Middle frontal gyrus (tissue), 1 donor: ENCODE results near the gene TIMM22.
"Not testable (repeated sequence)": the region's sequence is repeated elsewhere in the genome, so short reads cannot be mapped to it uniquely, and the experiment has no call there.

Experiments used
- DNase-seq: peaks from one replicate; pipeline ENCODE4 v3.0.0-alpha.2; 2015; ENCODE audit warnings: low spot score; ENCODE audit errors: extremely low spot score

Gene TIMM22

GRCh38 chr17:971861-972260, 25.1 kb upstream of the TIMM22 start:
- DNase-seq = not testable (repeated sequence)

GRCh38 chr17:973053-973452, 23.9 kb upstream of the TIMM22 start:
- no peak for DNase-seq

DNA sequence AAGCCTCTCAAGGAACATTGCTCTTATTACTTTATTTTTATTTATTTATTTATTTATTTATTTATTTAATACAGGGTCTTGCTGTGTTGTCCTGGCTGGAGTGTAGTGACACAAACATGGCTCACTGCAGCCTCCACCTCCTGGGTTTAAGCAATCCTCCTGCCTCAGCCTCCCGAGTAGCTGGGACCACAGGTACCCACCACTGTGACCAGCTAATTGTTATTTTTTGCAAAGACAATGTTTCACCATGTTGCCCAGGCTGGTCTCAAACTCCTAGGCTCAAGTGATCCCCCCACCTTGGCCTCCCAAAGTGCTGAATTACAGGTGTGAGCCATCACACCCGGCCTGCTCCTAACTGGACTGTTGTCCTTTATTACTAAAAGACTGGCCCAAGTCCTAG, 22.2 kb upstream of the TIMM22 start:
- not testable (repeated sequence) for DNase-seq

DNA sequence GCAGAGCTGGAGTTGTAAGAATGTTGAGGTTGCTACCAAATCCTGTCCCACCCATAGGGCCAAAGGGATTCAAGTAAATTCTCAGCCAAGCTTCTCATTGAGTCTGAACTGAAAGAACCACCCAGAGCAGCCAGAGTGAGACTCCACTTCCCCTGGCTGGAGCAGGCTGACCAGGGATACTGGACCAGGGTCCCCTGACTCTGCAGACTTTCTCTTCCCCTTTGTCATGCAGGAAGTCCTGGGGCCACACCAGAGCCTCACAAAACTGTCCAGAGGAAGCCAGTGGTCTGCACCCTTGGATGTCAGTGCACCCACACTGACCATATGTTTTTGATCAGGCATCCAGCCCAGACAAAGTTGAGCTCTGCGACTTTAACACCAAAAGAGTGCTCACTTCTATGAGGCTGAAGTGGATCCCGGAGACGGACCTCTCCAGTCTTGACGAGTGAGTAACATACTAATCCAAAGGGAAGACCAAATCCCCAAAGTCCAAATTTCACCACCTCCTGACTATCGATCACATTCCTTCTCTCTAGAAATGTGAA, 21.5 kb upstream of the TIMM22 start:
- DNase-seq = no peak

GRCh38 chr17:976312-976711, 20.6 kb upstream of the TIMM22 start:
- no peak for DNase-seq

DNA sequence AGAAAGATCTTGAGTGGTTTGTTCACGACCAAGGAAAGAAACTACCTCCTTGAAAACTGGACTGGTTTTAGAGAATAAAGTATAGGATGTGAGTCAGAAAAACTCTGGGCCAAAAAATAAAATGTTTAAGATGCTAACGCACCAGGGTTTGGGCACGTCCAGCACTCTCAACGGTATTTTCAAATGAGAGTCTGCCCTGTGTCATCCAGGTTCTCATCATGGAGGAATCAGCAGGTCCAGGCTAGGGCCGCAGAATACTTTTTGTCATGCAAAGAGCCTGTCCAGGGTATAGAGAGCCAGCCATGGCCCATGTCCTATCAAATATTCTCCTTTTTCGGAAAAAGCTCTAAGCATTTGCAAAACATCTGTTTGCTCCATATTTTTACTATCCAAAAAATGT, 19.8 kb upstream of the TIMM22 start:
- no peak for DNase-seq

DNA sequence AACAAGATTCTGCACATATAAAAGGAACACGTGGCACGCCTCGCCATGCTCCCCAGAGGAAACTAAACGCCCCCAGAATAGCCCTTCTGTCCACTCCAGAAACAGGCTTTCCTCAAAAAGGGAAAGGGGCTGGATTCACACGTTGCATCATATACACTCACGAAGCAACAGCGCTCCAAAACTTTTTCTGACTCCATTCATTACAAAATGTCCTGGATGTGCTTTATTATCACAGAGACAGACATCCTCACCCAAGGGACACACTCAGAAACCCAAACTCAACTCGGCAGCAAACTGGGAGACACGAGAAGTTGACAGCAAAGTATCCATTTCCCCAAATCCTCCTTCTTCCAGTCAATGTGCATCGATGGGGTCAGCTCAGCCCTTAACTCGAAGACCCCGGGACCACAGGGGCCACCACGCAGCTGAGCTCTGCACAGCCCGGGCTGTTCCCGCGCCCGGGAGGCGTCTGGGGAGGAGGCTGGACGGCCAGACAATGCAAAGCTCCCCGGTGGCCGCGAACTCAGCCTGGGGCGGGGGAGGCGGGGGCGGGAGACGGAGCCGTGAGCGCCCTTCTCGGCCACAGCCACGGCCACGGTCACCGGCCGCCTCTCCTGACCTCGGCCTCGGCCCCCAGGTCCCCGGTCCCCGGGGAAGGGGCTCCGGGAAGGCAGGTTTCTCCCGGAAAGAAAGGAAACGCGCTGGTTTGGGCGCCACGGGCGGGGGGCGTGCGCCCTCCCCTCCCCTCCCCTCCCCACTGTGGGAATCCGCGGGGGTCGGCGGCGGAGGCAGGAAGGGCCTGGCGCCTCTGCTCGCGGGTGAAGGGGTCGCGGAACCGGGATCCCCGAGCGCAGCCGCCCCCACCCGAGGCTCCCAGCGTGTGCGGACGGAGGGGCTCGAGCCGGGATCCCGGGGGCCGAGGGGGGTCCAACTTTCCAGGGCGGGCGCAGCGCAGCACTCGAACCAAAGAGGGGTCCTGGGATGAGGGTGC, 18.5 kb upstream of the TIMM22 start:
- no peak for DNase-seq

DNA sequence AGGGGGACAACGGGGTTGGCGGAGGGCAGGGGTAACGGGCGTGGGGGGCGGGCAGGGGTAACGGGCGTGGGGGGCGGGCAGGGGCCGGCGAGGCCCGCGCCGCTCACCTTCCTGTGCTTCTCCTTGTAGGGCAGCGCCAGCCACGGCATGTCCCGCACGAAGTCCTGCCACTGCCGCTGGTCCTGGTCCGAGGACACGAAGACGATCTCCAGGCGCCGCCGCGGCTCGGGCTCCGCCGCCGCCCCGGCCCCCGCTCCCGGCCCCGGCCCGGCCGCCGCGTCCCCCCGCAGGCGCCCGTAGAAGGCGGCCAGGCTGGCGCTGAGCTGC, 17.8 kb upstream of the TIMM22 start:
- no peak for DNase-seq

DNA sequence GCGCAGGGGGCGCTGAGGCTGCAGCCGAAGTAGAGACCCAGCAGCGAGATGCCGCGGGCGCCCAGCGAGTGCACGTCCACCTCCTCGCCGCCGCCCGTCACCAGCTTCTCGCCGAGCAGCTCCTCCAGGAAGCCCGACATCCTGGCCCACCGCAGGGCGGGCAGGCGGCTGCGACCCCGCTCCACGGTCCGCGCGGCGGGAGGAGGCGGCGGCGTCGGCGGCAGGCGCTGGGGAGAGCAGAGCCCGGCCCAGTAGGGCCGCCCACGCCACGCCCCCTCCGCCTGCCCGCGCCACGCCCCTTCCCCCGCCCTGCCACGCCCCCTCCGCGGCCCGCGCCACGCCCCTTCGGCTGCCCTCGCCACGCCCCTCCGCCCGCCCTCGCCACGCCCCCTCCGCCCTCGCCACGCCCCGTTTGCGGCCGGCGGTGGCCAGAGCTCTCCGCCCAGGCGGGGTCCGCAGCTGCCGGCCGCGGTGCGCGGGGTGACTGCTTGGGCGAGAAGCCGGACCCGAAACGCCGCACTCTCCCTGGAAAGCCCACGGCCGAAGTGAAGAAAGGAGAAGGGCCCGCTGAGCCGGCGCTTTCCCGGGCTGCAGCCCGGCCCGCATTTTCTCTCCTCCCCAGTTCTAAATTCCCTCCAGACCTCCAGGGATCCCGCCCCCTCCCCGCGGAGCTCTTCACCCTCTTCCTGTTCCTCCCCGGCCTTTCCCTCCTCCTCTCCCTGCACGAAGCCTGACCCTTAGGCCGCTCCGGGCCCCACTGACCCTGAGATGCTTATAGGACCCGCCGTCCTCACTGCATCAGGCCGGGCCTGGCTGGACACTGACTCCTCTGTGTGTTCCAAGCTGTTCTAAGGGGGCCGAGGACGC, 17.2 kb upstream of the TIMM22 start, which contains the start of gene NXN:
TSS of gene NXN (minus strand) at position 238 of the 867 bp plus-strand sequence.
- no peak for DNase-seq

- peak; percentile 86 for DNase-seq
Measured at GRCh38 chr17:980406-981291, 16.3 kb upstream of the TIMM22 start.

DNA sequence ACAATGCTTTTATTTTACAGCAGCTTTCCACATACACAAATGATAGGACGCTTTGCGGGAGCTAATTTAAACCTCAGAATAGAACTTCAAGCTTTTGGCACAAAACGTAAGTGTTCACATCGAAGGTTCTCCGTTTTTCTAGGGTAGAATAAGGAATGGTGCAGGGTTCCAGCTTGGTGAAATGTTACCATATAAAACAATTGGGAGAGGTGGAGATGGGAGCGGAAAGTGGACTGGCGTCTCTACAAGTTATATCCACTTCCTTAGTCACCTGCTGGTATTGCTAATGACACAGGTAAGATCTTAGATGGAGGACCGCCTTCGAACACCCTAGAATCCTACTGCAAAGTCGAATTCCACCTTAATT, 15.7 kb upstream of the TIMM22 start:
- DNase-seq = no peak

DNA sequence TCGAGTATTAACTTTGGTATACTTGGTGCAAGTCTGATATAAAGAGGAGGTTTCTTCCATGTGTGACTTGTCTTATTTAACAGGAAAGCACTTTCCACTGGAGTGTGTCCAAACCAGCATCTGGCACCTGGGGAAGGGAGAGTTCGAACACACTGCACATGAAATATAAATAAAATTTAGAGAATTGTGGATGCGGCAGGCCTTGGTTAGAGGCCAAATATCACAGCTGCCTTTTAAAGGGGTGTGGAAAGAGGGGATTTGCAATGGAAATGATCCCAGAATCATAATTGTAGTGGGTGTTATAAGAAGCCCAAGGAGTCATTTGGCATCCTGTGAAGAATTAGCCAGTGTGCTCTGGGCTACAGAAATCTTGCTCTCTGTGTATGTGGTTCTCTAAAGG, 13.0 kb upstream of the TIMM22 start:
- no peak for DNase-seq

DNA sequence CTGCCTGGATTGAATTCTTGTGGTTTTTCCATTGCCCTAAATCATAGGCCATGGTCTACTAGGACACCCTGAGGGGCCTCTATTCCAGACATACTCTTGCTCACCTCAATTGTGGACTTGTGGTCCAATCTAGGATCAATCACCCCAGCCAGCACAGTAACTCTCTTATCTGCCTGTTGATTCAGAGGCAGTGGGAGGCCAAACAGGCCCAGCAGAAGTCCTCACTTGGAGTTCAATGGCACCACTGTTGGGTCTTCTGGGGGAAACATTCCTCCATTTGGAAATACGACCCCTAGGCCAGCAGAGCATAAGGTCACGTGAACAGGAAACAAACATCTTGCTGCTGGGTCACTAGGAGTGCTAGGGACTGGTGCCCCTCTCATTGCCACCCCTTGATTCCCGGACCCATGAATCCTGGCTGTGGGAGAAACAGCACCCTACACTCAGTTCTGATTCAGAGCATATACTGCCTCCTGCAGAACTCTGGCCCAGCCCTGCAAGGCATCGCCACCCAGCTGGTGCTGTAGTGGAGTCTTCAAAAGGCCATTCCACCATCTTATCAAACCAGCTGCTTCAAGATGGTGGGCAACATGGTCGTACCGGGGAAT, 10.5 kb upstream of the TIMM22 start:
- no peak for DNase-seq

DNA sequence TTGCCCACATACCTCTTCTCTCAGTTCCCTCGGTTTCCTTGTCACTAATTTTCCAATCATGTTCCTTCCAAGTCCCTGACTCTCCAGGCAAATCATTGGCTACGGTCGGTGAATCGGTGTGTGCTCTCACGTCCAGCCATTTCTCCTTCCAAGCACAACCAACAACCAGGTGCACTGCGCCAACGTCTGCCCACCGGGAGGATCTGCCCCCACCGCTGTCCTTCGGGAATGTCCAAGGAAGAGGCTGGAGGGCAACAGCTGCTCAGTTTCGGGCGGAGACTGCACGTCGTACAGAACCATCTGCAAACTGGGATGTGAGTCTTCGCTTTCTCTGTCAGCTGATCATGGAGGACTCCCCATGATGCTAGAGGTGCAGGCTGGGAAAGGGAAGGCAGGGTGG, 9.0 kb upstream of the TIMM22 start:
- DNase-seq = no peak

GRCh38 chr17:988561-988960, 8.4 kb upstream of the TIMM22 start:
- no peak for DNase-seq

GRCh38 chr17:992933-993332, 4.0 kb upstream of the TIMM22 start:
- no peak for DNase-seq

- not testable (repeated sequence) for DNase-seq
Measured at GRCh38 chr17:995324-995723, 1.6 kb upstream of the TIMM22 start.

DNA sequence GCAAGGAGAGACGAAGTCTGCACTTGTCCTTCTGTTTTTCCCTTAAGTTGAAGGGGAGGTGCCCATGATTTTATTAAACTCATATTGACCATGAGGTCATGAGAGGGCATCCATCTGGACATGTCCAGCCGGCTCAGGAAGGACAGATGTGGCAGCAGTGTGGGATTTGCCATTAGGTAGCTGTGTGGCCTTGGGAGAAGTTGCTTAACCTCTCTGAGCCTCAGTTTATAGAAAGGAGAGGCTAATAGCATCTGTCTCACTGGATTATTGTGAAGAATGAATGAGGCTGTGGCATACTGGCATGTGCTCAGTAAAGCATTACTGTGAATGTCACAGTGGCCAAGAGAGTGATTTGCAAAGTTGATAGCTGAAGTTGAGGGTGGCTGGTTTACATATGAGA, 1.2 kb downstream of the TIMM22 start:
- DNase-seq = no peak

DNA sequence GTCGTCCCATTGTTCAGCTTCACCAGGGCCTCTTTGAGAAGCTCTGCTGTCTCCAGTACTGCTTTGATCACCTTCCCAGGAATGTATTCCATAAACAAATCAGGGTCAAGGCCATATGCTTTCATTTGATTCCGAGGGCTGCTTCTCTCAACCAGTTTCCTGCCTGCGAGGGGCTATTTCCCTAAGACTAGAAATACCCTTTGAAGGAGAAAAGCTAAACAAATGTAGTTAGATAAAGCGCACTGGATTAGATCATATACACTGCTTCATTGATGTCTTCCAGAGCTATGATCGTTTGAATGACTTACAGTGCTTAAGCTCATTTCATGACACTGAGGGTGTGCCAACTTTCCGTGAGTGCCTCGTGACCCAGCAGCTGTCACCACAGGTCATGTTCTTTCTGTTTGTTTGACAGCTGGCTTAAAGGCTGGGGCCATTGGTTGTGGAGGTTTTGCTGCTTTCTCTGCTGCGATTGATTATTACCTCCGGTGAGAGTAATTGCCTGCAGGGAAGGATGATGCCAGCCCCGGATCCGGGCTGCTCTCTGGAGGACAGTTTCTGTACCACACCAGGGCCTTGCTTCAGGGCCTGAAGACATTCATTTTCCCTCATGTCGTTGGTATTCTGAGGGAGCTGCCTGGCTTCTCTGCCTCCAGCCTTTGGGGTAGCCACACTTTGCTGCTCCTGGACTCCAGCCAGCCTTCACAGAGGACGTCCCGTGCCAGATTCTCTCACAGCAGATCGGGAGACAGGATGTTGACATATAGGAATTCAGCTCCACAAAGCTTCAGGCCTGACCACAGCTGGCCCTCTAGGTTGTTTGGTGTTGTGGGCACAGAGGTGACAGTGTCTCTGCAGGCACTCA, 3.9 kb downstream of the TIMM22 start:
- no peak for DNase-seq
